ENCODE data around the gene P2RX4. TPM values are rescaled to one million over a fixed set of nuclear protein-coding genes. Genes with fewer than 3 reads are reported as not detected.

The P2RX4 gene
- total RNA-seq, 1 experiment from 2014 or later, result 17.1 TPM

- TF ChIP-seq ZFX (IDR thresholded peaks at IDR 0.05) (no peak), REST (IDR thresholded peaks at IDR 0.05; ENCODE audit: low read depth) (no peak), CTCF (IDR thresholded peaks at IDR 0.05 in 2 of 3, conservative IDR thresholded peaks at IDR 0.05 in 1 of 3; ENCODE audit: borderline replicate concordance in 1 of 3, insufficient read depth in 1 of 3, low read depth in 2 of 3, low read length in 2 of 3) (no peak), EZH2 (IDR thresholded peaks at IDR 0.05) (no peak), CEBPB (IDR thresholded peaks at IDR 0.05; ENCODE audit: low read depth) (no peak), ATF3 (IDR thresholded peaks at IDR 0.05) (no peak), FOSL1 (IDR thresholded peaks at IDR 0.05; ENCODE audit: low read depth) (no peak), POLR2A (IDR thresholded peaks at IDR 0.05; ENCODE audit: borderline replicate concordance, extremely low read depth, insufficient read depth, insufficient read length) (no peak), SIN3A (IDR thresholded peaks at IDR 0.05; ENCODE audit: low read depth) (no peak), EZH2phosphoT487 (IDR thresholded peaks at IDR 0.05; ENCODE audit: borderline replicate concordance) (no peak), SRF (IDR thresholded peaks at IDR 0.05; ENCODE audit: low read depth) (no peak), YY1 (IDR thresholded peaks at IDR 0.05; ENCODE audit: extremely low read depth, insufficient replicate concordance, low read depth, low read length) (no peak)
- no peak overlapping the region for H3K9ac ChIP-seq (ENCODE audit: low read length)
- no peaks in the 10 kb centered on the region for H3K9me2 ChIP-seq (ENCODE audit: insufficient read depth)
- ATAC-seq (no peak), DNase-seq (ENCODE audit: low read depth, low spot score) (no peak)
- H2AFZ ChIP-seq (ENCODE audit: low read depth, low read length, poor library complexity, severe bottlenecking), result no peak overlapping the region
- H4K20me1 ChIP-seq (ENCODE audit: insufficient read depth), result no peaks in the 10 kb centered on the region
- no peaks in the 10 kb centered on the region for H3K36me3 ChIP-seq (ENCODE audit: control insufficient read depth in 1 of 2, insufficient read depth in 2 of 2, low read length in 2 of 2)
- CTCF ChIA-PET, result no interaction called here
- H3K79me2 ChIP-seq (ENCODE audit: insufficient read depth, low read length), result peaks cover 8% of the 10 kb centered on the region; the same call in 1 of the 2 replicates
- POLR2A ChIA-PET, result no interaction called here
- no peaks in the 10 kb centered on the region for H3K27me3 ChIP-seq (ENCODE audit: insufficient read depth, low read length)
- BruUV-seq (replicated peaks), result no TSS peak
- RAD21 ChIA-PET (ENCODE audit: low non-redundant PET in 1 of 2, low total read pairs in 2 of 2, uncharacterized antibody in 2 of 2, unreplicated experiment in 2 of 2), result interaction anchor here in 1 of 2 experiments (0.6 kb wide), 1 partner anchor 104 kb away, joined by 3 read pairs; no protein-coding TSS in a partner anchor
- H3K4me3 ChIP-seq (replicated peaks in 1 of 2; ENCODE audit: low read depth in 1 of 2, low read length in 2 of 2), result no peak overlapping the region
- H3K4me2 ChIP-seq (ENCODE audit: low read length), result peak overlapping the region; percentile 68; the same call in 1 of the 2 replicates
- H3K27ac ChIP-seq (ENCODE audit: low read depth, low read length), result no peak overlapping the region
- intact Hi-C loops (cut with micrococcal nuclease), result loop anchor here (5.0 kb wide), 1 partner anchor 84 kb away; the partner anchor contains the start of gene P2RX7
- no peaks in the 10 kb centered on the region for H3K9me3 ChIP-seq (ENCODE audit: control insufficient read depth in 1 of 2, insufficient read depth in 1 of 2, low read depth in 1 of 2, low read length in 2 of 2)
- H3K4me1 ChIP-seq (ENCODE audit: control insufficient read depth in 1 of 2, insufficient read depth in 2 of 2, low read length in 2 of 2), result peaks cover 25 to 46% of the 10 kb centered on the region in 2 experiments
Observed at GRCh38 chr12:121216102-121216501, 6.2 kb downstream of the P2RX4 start.

Data from HCT116 (cell line).